B cell (primary cell): ENCODE measurements around the gene IRF1. TPM values are rescaled to one million over a fixed set of nuclear protein-coding genes. Genes with fewer than 3 reads are reported as not detected.

Experiments used
- ATAC-seq: fragments of 200-7000 bp; cut with Tn5 transposase; one replicate; pipeline ENCODE4 v1.10.0; 2021; ENCODE audit warnings: low read depth, mild to moderate bottlenecking, moderate number of reproducible peaks, moderate library complexity
- CTCF ChIA-PET: fragments of 350-600 bp; sonication (Branson Sonifier 250); formaldehyde crosslinking; loops from one replicate; lab custom pipeline; 2021; ENCODE audit warnings: antibody characterized with exemption, inconsistent platforms; lab: Charles Lee
- POLR2A ChIA-PET: fragments of 350-600 bp; sonication (Branson Sonifier 250); formaldehyde crosslinking; loops from one replicate; lab custom pipeline; 2021; ENCODE audit warnings: antibody characterized with exemption; lab: Charles Lee
- DNase-seq: peaks from one replicate; pipeline ENCODE4 v3.0.0; 2013
- H2AFZ ChIP-seq: 2 replicates; pipeline ENCODE4 v1.6.1; 2012; ENCODE audit warnings: mild to moderate bottlenecking, low read depth, low read length; ENCODE audit not compliant: insufficient read depth, poor library complexity, severe bottlenecking
- H3K27ac ChIP-seq, 2 donors: 1 replicate in 1 of 2; 2 replicates in 1 of 2; pipeline ENCODE4 v1.5.1; 2012 to 2013; ENCODE audit warnings: low read length in 2 of 2, mild to moderate bottlenecking in 2 of 2, moderate library complexity in 1 of 2
- H3K27me3 ChIP-seq, 4 experiments: fragments of 200-600 bp in 1 of 4; sonication (generic) in 1 of 4; replicated peaks in 1 of 4; 1 replicate in 2 of 4; 2 replicates in 2 of 4; pipeline versions ENCODE4 v1.6.1 to v1.7.0; 2013 to 2016; ENCODE audit warnings: low read length in 3 of 4, mild to moderate bottlenecking in 2 of 4, mixed read lengths in 1 of 4, moderate library complexity in 1 of 4; ENCODE audit not compliant: insufficient read depth in 4 of 4, control insufficient read depth in 3 of 4; ENCODE audit errors: control extremely low read depth in 1 of 4
- H3K36me3 ChIP-seq, 2 experiments: replicated peaks in 1 of 2; 1 replicate in 1 of 2; 2 replicates in 1 of 2; pipeline versions ENCODE4 v1.6.1 to v1.7.1; 2013; ENCODE audit warnings: low read length in 1 of 2; ENCODE audit not compliant: insufficient read depth in 2 of 2, control insufficient read depth in 1 of 2; ENCODE audit errors: control extremely low read depth in 1 of 2, extremely low read depth in 1 of 2
- H3K4me1 ChIP-seq, 2 donors: fragments of 200-600 bp in 1 of 2; sonication (generic) in 1 of 2; 1 replicate in 1 of 2; 2 replicates in 1 of 2; pipeline versions ENCODE4 v1.5.1 to v1.6.1; 2013 to 2017; ENCODE audit warnings: low read length in 2 of 2; ENCODE audit not compliant: control insufficient read depth in 2 of 2, insufficient read depth in 2 of 2
- H3K4me2 ChIP-seq: replicated peaks from 2 replicates; pipeline ENCODE3; 2012; ENCODE audit warnings: mild to moderate bottlenecking, low read depth, low read length; ENCODE audit not compliant: poor library complexity, severe bottlenecking
- H3K4me3 ChIP-seq, 5 experiments: fragments of 200-600 bp in 1 of 5; sonication (generic) in 1 of 5; 1 replicate in 3 of 5; 2 replicates in 2 of 5; pipeline versions ENCODE4 v1.5.1 to v1.7.0; 2011 to 2016; ENCODE audit warnings: low read length in 4 of 5, mild to moderate bottlenecking in 4 of 5, low read depth in 2 of 5, control low read depth in 1 of 5, moderate library complexity in 1 of 5; ENCODE audit not compliant: insufficient read depth in 1 of 5; ENCODE audit errors: control extremely low read depth in 1 of 5, extremely low read depth in 1 of 5
- H3K79me2 ChIP-seq: fragments of 200-600 bp; sonication (generic); one replicate; pipeline ENCODE4 v1.6.0; 2016; ENCODE audit warnings: low read length; ENCODE audit not compliant: control insufficient read depth, insufficient read depth
- H3K9ac ChIP-seq: fragments of 200-600 bp; sonication (generic); 2 replicates; pipeline ENCODE4 v1.6.1; 2017; ENCODE audit warnings: mild to moderate bottlenecking, low read length, moderate library complexity
- H3K9me3 ChIP-seq, 3 donors: one replicate each; pipeline versions ENCODE4 v1.6.1 to v1.7.1; 2013; ENCODE audit warnings: low read length in 2 of 3; ENCODE audit not compliant: control insufficient read depth in 2 of 3, insufficient read depth in 1 of 3; ENCODE audit errors: control extremely low read depth in 1 of 3
- H4K20me1 ChIP-seq: 2 replicates; pipeline ENCODE4 v1.6.0; 2012; ENCODE audit warnings: mild to moderate bottlenecking, low read length; ENCODE audit not compliant: insufficient read depth, control insufficient read depth, poor library complexity, severe bottlenecking
- H3K27ac Mint-ChIP-seq: one replicate; pipeline ENCODE4 v1.8.0; 2021; ENCODE audit warnings: mixed read lengths
- H3K27me3 Mint-ChIP-seq: one replicate; pipeline ENCODE4 v1.8.0; 2021; ENCODE audit warnings: mixed read lengths
- H3K4me1 Mint-ChIP-seq: one replicate; pipeline ENCODE4 v1.8.0; 2021; ENCODE audit warnings: mixed read lengths
- H3K4me3 Mint-ChIP-seq: one replicate; pipeline ENCODE4 v1.8.0; 2021; ENCODE audit warnings: mixed read lengths
- H3K9me3 Mint-ChIP-seq: one replicate; pipeline ENCODE4 v1.8.0; 2022; ENCODE audit warnings: mixed read lengths; ENCODE audit not compliant: insufficient read depth
- CTCF ChIP-seq: fragments of 200-600 bp; IDR thresholded peaks from one replicate; pipeline ENCODE4 v1.8.0; 2022; ENCODE audit warnings: antibody characterized with exemption, mild to moderate bottlenecking
- EZH2 ChIP-seq: IDR thresholded peaks from 2 replicates; pipeline ENCODE4 v1.6.1; 2012; ENCODE audit warnings: borderline replicate concordance, low read depth, mild to moderate bottlenecking, moderate library complexity, low read length; ENCODE audit not compliant: insufficient read depth, poor library complexity, severe bottlenecking
- WGBS: methylation state at CpG from one replicate; pipeline ENCODE4 v1.1.5; 2013; ENCODE audit warnings: missing lambda C conversion rate; ENCODE audit not compliant: insufficient coverage; 5-methylcytosine and 5-hydroxymethylcytosine counted together
- intact Hi-C: fragments of 100-400 bp; cut with micrococcal nuclease; formaldehyde crosslinking; loops from one replicate; pipeline ENCODE4 v1.10.0; 2022
- polyA plus RNA-seq: library from polyadenylated mRNA; depleted of rRNA; stranded (reverse); fragments of >200 nt; gene quantifications from 2 replicates; pipeline ENCODE4 v1.2.3, GENCODE V29; 2012
- total RNA-seq, 2 donors: library from RNA; stranded (reverse); fragments of 120-200 nt in 1 of 2; gene quantifications; 1 replicate in 1 of 2; 2 replicates in 1 of 2; pipeline versions ENCODE4 v1.2.3 to v1.2.4, GENCODE V29; 2013 to 2022

Gene IRF1
- total and polyA plus RNA-seq, 2 donors (not counting 1 experiment from before 2014, with no cell fraction given), result 173 to 306 TPM

- Histone ChIP-seq H3K4me2 (no peak overlapping the region), H3K9me3 (no peaks in the 10 kb centered on the region), H3K27ac (peak overlapping the region; percentile 9 to 85), H3K36me3 (no peaks in the 10 kb centered on the region), H3K4me1 (peaks cover 28 to 38% of the 10 kb centered on the region in 2 donors), H3K27me3 (no peaks in the 10 kb centered on the region), H2AFZ (no peak overlapping the region), H3K79me2 (peaks cover 7% of the 10 kb centered on the region), H3K4me3 (no peak overlapping the region), H3K9ac (no peak overlapping the region), H4K20me1 (no peaks in the 10 kb centered on the region)
- Mint-ChIP-seq H3K4me3 (peak overlapping the region; percentile 16), H3K9me3 (no peaks in the 10 kb centered on the region), H3K27me3 (no peaks in the 10 kb centered on the region), H3K27ac (peak overlapping the region; percentile 97), H3K4me1 (peaks cover 46% of the 10 kb centered on the region)
- DNase-seq (peak; percentile 37), ATAC-seq (no peak)
- POLR2A ChIA-PET, result interaction anchor here (0.6 to 3.2 kb wide), 7 partner anchors 9 to 220 kb away, joined by 3 to 29 read pairs (median 12); partner anchors contain the start of gene IRF1
- CTCF ChIA-PET, result interaction anchor here (1.1 to 13.8 kb wide), 24 partner anchors 10 to 375 kb away, joined by 3 to 528 read pairs (median 17); partner anchors contain the start of gene IRF1
- no peak for TF ChIP-seq EZH2
- TF ChIP-seq CTCF, result no peak
- 76% methylated on average over 7 of the region's 9 CpGs for WGBS
- intact Hi-C loops, result loop anchor here (2.0 to 10.0 kb wide), 5 partner anchors 89 to 865 kb away; partner anchors contain the start of genes GDF9, RAPGEF6, SLC22A4 and UQCRQ
Observed at GRCh38 chr5:132499440-132500243, 9.1 kb upstream of the IRF1 start.
